H9 (cell line): Measurements from ENCODE around the gene MYO10. TPM values are rescaled to one million over a fixed set of nuclear protein-coding genes. Genes with fewer than 3 reads are reported as not detected.
A peak's percentile ranks its signal among the peaks of the same experiment; 100 is the strongest.

ENCODE experiments used
- DNase-seq: peaks from one replicate; pipeline ENCODE4 v3.0.0-alpha.2; 2017
- H2AFZ ChIP-seq: one replicate; pipeline ENCODE4 v1.6.1; 2013; ENCODE audit warnings: mild to moderate bottlenecking, low read length, control low read depth, moderate library complexity
- H2AK5ac ChIP-seq: 2 replicates; pipeline ENCODE4 v1.6.1; 2013; ENCODE audit warnings: low read length, control low read depth, mixed read lengths; ENCODE audit not compliant: insufficient read length
- H2BK120ac ChIP-seq: one replicate; pipeline ENCODE4 v1.6.1; 2013; ENCODE audit warnings: low read depth, mild to moderate bottlenecking, low read length, control low read depth, inconsistent platforms; ENCODE audit not compliant: poor library complexity, severe bottlenecking
- H2BK12ac ChIP-seq: 2 replicates; pipeline ENCODE4 v1.6.1; 2013; ENCODE audit warnings: low read length, control low read depth, mixed read lengths, low read depth; ENCODE audit not compliant: insufficient read length
- H2BK15ac ChIP-seq: 2 replicates; pipeline ENCODE4 v1.6.1; 2013; ENCODE audit warnings: low read depth, low read length, control low read depth
- H2BK20ac ChIP-seq: one replicate; pipeline ENCODE4 v1.6.1; 2013; ENCODE audit warnings: low read depth, mild to moderate bottlenecking, low read length, control low read depth, inconsistent platforms; ENCODE audit not compliant: poor library complexity, severe bottlenecking
- H2BK5ac ChIP-seq: 2 replicates; pipeline ENCODE4 v1.6.1; 2013; ENCODE audit warnings: low read length, control low read depth, mixed read lengths; ENCODE audit not compliant: insufficient read length
- H3K14ac ChIP-seq: 2 replicates; pipeline ENCODE4 v1.6.1; 2013; ENCODE audit warnings: low read length, control low read depth; ENCODE audit not compliant: insufficient read depth
- H3K18ac ChIP-seq: 2 replicates; pipeline ENCODE4 v1.6.1; 2013; ENCODE audit warnings: low read depth, mild to moderate bottlenecking, mixed read lengths, low read length, control low read depth; ENCODE audit not compliant: insufficient read length
- H3K23ac ChIP-seq: 2 replicates; pipeline ENCODE4 v1.6.1; 2013; ENCODE audit warnings: low read length, control low read depth, mixed read lengths, low read depth; ENCODE audit not compliant: insufficient read length
- H3K23me2 ChIP-seq: 2 replicates; pipeline ENCODE4 v1.6.1; 2013; ENCODE audit warnings: low read depth, mild to moderate bottlenecking, mixed read lengths, low read length, control low read depth; ENCODE audit not compliant: insufficient read length, poor library complexity, severe bottlenecking
- H3K27ac ChIP-seq: 2 replicates; pipeline ENCODE4 v1.5.1; 2013; ENCODE audit warnings: low read length, control low read depth, mixed read lengths, low read depth; ENCODE audit not compliant: insufficient read length
- H3K27me3 ChIP-seq: 2 replicates; pipeline ENCODE4 v1.6.1; 2013; ENCODE audit warnings: low read length, control low read depth, inconsistent platforms; ENCODE audit not compliant: insufficient read depth
- H3K4ac ChIP-seq: 2 replicates; pipeline ENCODE4 v1.6.1; 2013; ENCODE audit warnings: low read depth, mild to moderate bottlenecking, control low read depth, inconsistent platforms, low read length, moderate library complexity
- H3K4me1 ChIP-seq: 2 replicates; pipeline ENCODE4 v1.6.1; 2013; ENCODE audit warnings: low read length, control low read depth, inconsistent platforms; ENCODE audit not compliant: insufficient read depth
- H3K4me2 ChIP-seq: 2 replicates; pipeline ENCODE4 v1.6.1; 2013; ENCODE audit warnings: low read length, control low read depth, mixed read lengths; ENCODE audit not compliant: insufficient read length, insufficient read depth
- H3K56ac ChIP-seq: 2 replicates; pipeline ENCODE4 v1.6.1; 2013; ENCODE audit warnings: low read depth, mild to moderate bottlenecking, mixed read lengths, low read length, control low read depth; ENCODE audit not compliant: insufficient read length
- H3K79me1 ChIP-seq: 2 replicates; pipeline ENCODE4 v1.6.1; 2013; ENCODE audit warnings: low read depth, mild to moderate bottlenecking, moderate library complexity, low read length, control low read depth, inconsistent platforms; ENCODE audit not compliant: insufficient read depth, poor library complexity, severe bottlenecking
- H3K79me2 ChIP-seq: 2 replicates; pipeline ENCODE4 v1.6.1; 2013; ENCODE audit warnings: low read length, control low read depth, inconsistent platforms; ENCODE audit not compliant: insufficient read depth
- H3K9ac ChIP-seq: 2 replicates; pipeline ENCODE4 v1.6.1; 2013; ENCODE audit warnings: low read length, control low read depth, mixed read lengths; ENCODE audit not compliant: insufficient read length; ENCODE audit errors: extremely low read depth
- H3K9me3 ChIP-seq: one replicate; pipeline ENCODE4 v1.6.1; 2013; ENCODE audit warnings: low read depth, low read length, inconsistent platforms; ENCODE audit not compliant: control insufficient read depth
- H3T11ph ChIP-seq: one replicate; pipeline ENCODE4 v1.6.1; 2013; ENCODE audit warnings: mild to moderate bottlenecking, low read length, control low read depth, inconsistent platforms
- H4K20me1 ChIP-seq: one replicate; pipeline ENCODE4 v1.6.1; 2013; ENCODE audit not compliant: control insufficient read depth, insufficient read length, insufficient read depth
- H4K5ac ChIP-seq: 2 replicates; pipeline ENCODE4 v1.6.1; 2013; ENCODE audit warnings: low read depth, mild to moderate bottlenecking, mixed read lengths, low read length, control low read depth; ENCODE audit not compliant: insufficient read length
- H4K8ac ChIP-seq: replicated peaks from 2 replicates; pipeline ENCODE4 v1.6.1; 2013; ENCODE audit warnings: low read length, control low read depth, mixed read lengths, low read depth; ENCODE audit not compliant: insufficient read length
- H4K91ac ChIP-seq: 2 replicates; pipeline ENCODE4 v1.6.1; 2013; ENCODE audit warnings: low read depth, mild to moderate bottlenecking, moderate library complexity, mixed read lengths, low read length, control low read depth; ENCODE audit not compliant: insufficient read length
- H3K27ac Mint-ChIP-seq, 3 experiments: 2 replicates in 2 of 3; 3 replicates in 1 of 3; pipeline ENCODE4 v1.8.0; 2020 to 2021; ENCODE audit warnings: mixed read lengths in 3 of 3, mild to moderate bottlenecking in 1 of 3, moderate library complexity in 1 of 3
- H3K27me3 Mint-ChIP-seq: 2 replicates; pipeline ENCODE4 v1.8.0; 2021; ENCODE audit warnings: low read depth, mild to moderate bottlenecking, moderate library complexity, mixed read lengths
- H3K36me3 Mint-ChIP-seq, 3 experiments: 2 replicates in 2 of 3; 3 replicates in 1 of 3; pipeline ENCODE4 v1.8.0; 2020 to 2021; ENCODE audit warnings: low read depth in 3 of 3, mixed read lengths in 3 of 3; ENCODE audit not compliant: insufficient read depth in 1 of 3
- H3K4me1 Mint-ChIP-seq, 2 experiments: 2 replicates each; pipeline ENCODE4 v1.8.0; 2020; ENCODE audit warnings: mixed read lengths in 2 of 2
- H3K4me3 Mint-ChIP-seq, 2 experiments: 2 replicates in 1 of 2; 3 replicates in 1 of 2; pipeline ENCODE4 v1.8.0; 2020 to 2021; ENCODE audit warnings: mild to moderate bottlenecking in 2 of 2, mixed read lengths in 2 of 2, moderate library complexity in 1 of 2
- H3K9me3 Mint-ChIP-seq, 2 experiments: 2 replicates in 1 of 2; 3 replicates in 1 of 2; pipeline ENCODE4 v1.8.0; 2020; ENCODE audit warnings: mild to moderate bottlenecking in 2 of 2, mixed read lengths in 2 of 2, moderate library complexity in 1 of 2
- CTCF ChIP-seq: fragments of 200-600 bp; sonication (generic); conservative IDR thresholded peaks from 3 replicates; pipeline ENCODE4 v1.8.0; 2021; ENCODE audit warnings: antibody characterized with exemption, mild to moderate bottlenecking
- WGBS: extraction: QIAGEN DNeasy Blood & Tissue Kit; methylation state at CpG from one replicate; pipeline ENCODE4 v1.1.7; 2013; ENCODE audit warnings: missing lambda C conversion rate, low lambda C conversion rate, mixed read lengths; ENCODE audit not compliant: insufficient read length; ENCODE audit errors: extremely low coverage; 5-methylcytosine and 5-hydroxymethylcytosine counted together
- total RNA-seq: library from RNA; stranded (reverse); gene quantifications from 2 replicates; pipeline ENCODE4 v1.2.1, GENCODE V29; 2021

MYO10 gene
- total RNA-seq, 1 experiment from 2014 or later, result 127 TPM

GRCh38 chr5:16931334-16932110, 4.6 kb downstream of the MYO10 start:
- Histone ChIP-seq H3K23ac (no peak overlapping the region), H3K4me1 (peaks cover 4% of the 10 kb centered on the region; the same call in 1 of the 2 replicates), H3K9me3 (no peaks in the 10 kb centered on the region), H3K27ac (no peak overlapping the region), H4K91ac (no peak overlapping the region), H3K23me2 (peaks cover 12% of the 10 kb centered on the region), H3K56ac (no peak overlapping the region), H3K4me2 (no peak overlapping the region), H3K27me3 (peaks cover 8% of the 10 kb centered on the region; the same call in 1 of the 2 replicates), H3K18ac (no peak overlapping the region), H3K4ac (no peak overlapping the region), H3K9ac (no peak overlapping the region), H2AK5ac (no peak overlapping the region), H2BK5ac (no peak overlapping the region), H4K20me1 (no peaks in the 10 kb centered on the region), H2BK15ac (no peak overlapping the region), H2AFZ (no peak overlapping the region), H3K79me1 (peaks cover 8% of the 10 kb centered on the region), H2BK120ac (no peak overlapping the region), H4K8ac (no peak overlapping the region), H2BK12ac (no peak overlapping the region), H3K79me2 (peaks cover 3% of the 10 kb centered on the region), H2BK20ac (no peak overlapping the region), H4K5ac (no peak overlapping the region), H3K14ac (no peak overlapping the region; the same call in 1 of the 2 replicates), H3T11ph (no peak overlapping the region)
- peaks cover 0 to 2% of the 10 kb centered on the region in 2 experiments; a peak in 1 of 5 replicates for H3K9me3 Mint-ChIP-seq
- H3K27ac Mint-ChIP-seq, result no peak overlapping the region
- H3K36me3 Mint-ChIP-seq, result peaks cover 0 to 3% (median 0%) of the 10 kb centered on the region in 3 experiments; a peak in 2 of 7 replicates
- peak overlapping the region in 1 of 2 experiments; percentile 42; a peak in 1 of 5 replicates for H3K4me3 Mint-ChIP-seq
- DNase-seq, result no peak
- no peak for TF ChIP-seq CTCF
- peaks cover 41 to 49% of the 10 kb centered on the region in 2 experiments for H3K4me1 Mint-ChIP-seq
- WGBS, result no CpG with 5 or more reads among the region's 5 CpGs
- H3K27me3 Mint-ChIP-seq, result peaks cover 36% of the 10 kb centered on the region
